Measurements from ENCODE around the gene KDR. TPM values are rescaled to one million over a fixed set of nuclear protein-coding genes. Genes with fewer than 3 reads are reported as not detected.

The KDR gene
- 100 to 1,000 TPM in 1 of 2 donors, 10 to 100 TPM in 1; 43.9 to 132 TPM for total RNA-seq
- 10 to 100 TPM in 1 of 2 donors, 1 to 10 TPM in 1; 8.4 to 21.1 TPM for polyA plus RNA-seq
- long read RNA-seq, donor 1, full-length matches to known transcripts: 7 of 20 reads
- long read RNA-seq, donor 1, partial matches to known transcripts: 13 of 20 reads
- long read RNA-seq, donor 1, other reads (novel, unspliced or antisense): 0 of 20 reads
- long read RNA-seq, donor 2, full-length matches to known transcripts: 1 of 6 reads
- long read RNA-seq, donor 2, partial matches to known transcripts: 5 of 6 reads
- long read RNA-seq, donor 2, other reads (novel, unspliced or antisense): 0 of 6 reads
- long read RNA-seq, donor 3: 0 reads
- long read RNA-seq, donor 4, partial matches to known transcripts: 17 of 17 reads
- long read RNA-seq, donor 4, other reads (novel, unspliced or antisense): 0 of 17 reads
- long read RNA-seq, donor 5, full-length matches to known transcripts: 3 of 29 reads
- long read RNA-seq, donor 5, partial matches to known transcripts: 26 of 29 reads
- long read RNA-seq, donor 5, other reads (novel, unspliced or antisense): 0 of 29 reads

GRCh38 chr4:55125087-55125721 is at the start of gene KDR:
KDR (minus strand) TSS chr4:55125595; CDS start chr4:55125293, 302 bp downstream.
- H3K4me3 ChIP-seq: peak within 1 kb of the TSS; percentile 69
- H3K9ac ChIP-seq (ENCODE audit: insufficient read depth in 1 of 2, low read length in 2 of 2): peak within 1 kb of the TSS in 1 of 2 donors; percentile 16
- H3K9me3 ChIP-seq (ENCODE audit: control insufficient read depth in 4 of 4, insufficient read depth in 3 of 4, low read length in 3 of 4): peaks cover 0 to 3% (median 0%) of the 10 kb centered on the region in 4 donors
- peak within 1 kb of the TSS; percentile 75 to 88 for H3K27ac ChIP-seq (ENCODE audit: low read depth in 1 of 2, low read length in 1 of 2)
- peaks cover 0 to 20% (median 2%) of the 10 kb centered on the region in 5 donors for H3K4me1 ChIP-seq (ENCODE audit: control insufficient read depth in 5 of 5, insufficient read depth in 5 of 5, low read length in 5 of 5)
- no peak for TF ChIP-seq CTCF (IDR thresholded peaks at IDR 0.05; ENCODE audit: control extremely low read depth, extremely low read depth)
- 0 to 2% methylated on average over 48 to 57 of the region's 57 CpGs for WGBS, 2 donors
- no peaks in the 10 kb centered on the region for H3K36me3 ChIP-seq (ENCODE audit: control insufficient read depth in 4 of 4, insufficient read depth in 4 of 4, low read length in 4 of 4)
- ATAC-seq (ENCODE audit: insufficient read depth, low FRiP score): peak; percentile 86
- DNase-seq: peak; percentile 73 to 75 (median 74)
- peaks cover 0 to 30% (median 11%) of the 10 kb centered on the region in 3 donors for H3K27me3 ChIP-seq (ENCODE audit: control insufficient read depth in 3 of 3, insufficient read depth in 3 of 3, low read length in 2 of 3)

DNA sequence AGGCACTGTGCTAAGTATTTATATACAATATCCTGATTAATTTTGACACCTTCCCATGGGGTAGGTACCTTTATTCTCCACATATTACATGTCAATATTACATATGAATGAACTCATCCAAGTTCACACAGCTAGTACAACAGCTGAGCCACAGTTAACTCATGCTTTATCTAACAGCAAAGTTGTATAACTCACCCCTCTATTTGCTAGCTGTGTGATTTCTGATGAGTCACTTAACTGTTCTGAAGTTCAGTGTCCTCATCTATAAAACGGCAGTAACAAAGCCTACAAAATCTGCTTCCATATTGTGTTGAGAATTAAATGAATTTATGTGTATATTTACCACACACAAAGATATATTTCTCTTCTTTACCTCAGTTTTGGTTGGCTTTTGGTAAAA is 48.2 kb upstream of the KDR start:
- ATAC-seq (ENCODE audit: insufficient read depth, low FRiP score) (no peak), DNase-seq (no peak)
- Histone ChIP-seq H3K36me3 (ENCODE audit: control insufficient read depth in 4 of 4, insufficient read depth in 4 of 4, low read length in 4 of 4) (no peaks in the 10 kb centered on the region), H3K9me3 (ENCODE audit: control insufficient read depth in 4 of 4, insufficient read depth in 3 of 4, low read length in 3 of 4) (peaks cover 0 to 2% (median 0%) of the 10 kb centered on the region in 4 donors), H3K27me3 (ENCODE audit: control insufficient read depth in 3 of 3, insufficient read depth in 3 of 3, low read length in 2 of 3) (peaks cover 0 to 2% (median 0%) of the 10 kb centered on the region in 3 donors), H3K27ac (ENCODE audit: low read depth in 1 of 2, low read length in 1 of 2) (peak overlapping the region in 1 of 2 donors; percentile 87), H3K9ac (ENCODE audit: insufficient read depth in 1 of 2, low read length in 2 of 2) (no peak overlapping the region), H3K4me1 (ENCODE audit: control insufficient read depth in 5 of 5, insufficient read depth in 5 of 5, low read length in 5 of 5) (peaks cover 0 to 2% (median 0%) of the 10 kb centered on the region in 5 donors), H3K4me3 (no peak overlapping the region)
- no peak for TF ChIP-seq CTCF (IDR thresholded peaks at IDR 0.05; ENCODE audit: control extremely low read depth, extremely low read depth)
- WGBS, 2 donors: 56 to 66% methylated on average over 1 of the region's 1 CpG

DNA sequence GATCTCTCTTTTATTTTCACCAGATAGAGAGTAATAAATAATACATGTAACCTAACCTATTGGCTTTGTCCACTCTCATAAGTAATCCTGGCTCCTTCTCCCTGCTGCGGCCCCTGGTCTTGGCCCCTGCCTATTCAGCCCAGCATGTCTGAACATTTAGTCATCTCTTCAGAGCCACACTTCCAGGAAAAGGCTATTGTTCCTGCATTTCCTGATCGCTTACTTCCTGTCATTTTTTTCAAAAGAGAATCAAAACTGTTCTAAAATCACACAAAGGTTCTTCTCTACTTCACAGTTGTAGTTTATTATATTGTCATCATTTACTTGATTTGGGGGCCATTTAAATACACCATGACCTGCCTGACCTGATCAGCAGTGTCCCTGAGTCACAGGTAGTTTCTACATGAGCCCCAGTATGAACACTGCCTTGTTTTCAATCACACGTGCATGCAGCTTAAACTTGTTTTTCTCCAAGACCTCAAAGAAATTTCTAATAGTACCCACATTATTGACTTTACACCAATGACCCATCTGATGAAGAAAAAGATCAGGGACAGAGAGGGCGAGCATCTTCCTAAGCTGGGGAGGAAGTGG is 47.4 kb upstream of the KDR start:
- H3K27ac ChIP-seq (ENCODE audit: low read depth in 1 of 2, low read length in 1 of 2): peak overlapping the region; percentile 83 to 87

More for the DNA sequence above, 47.4 kb upstream of the KDR start:
- no peak overlapping the region for H3K4me3 ChIP-seq
- peaks cover 0 to 2% (median 0%) of the 10 kb centered on the region in 3 donors for H3K27me3 ChIP-seq (ENCODE audit: control insufficient read depth in 3 of 3, insufficient read depth in 3 of 3, low read length in 2 of 3)
- peaks cover 0 to 2% (median 0%) of the 10 kb centered on the region in 4 donors for H3K9me3 ChIP-seq (ENCODE audit: control insufficient read depth in 4 of 4, insufficient read depth in 3 of 4, low read length in 3 of 4)
- peaks cover 0 to 2% (median 0%) of the 10 kb centered on the region in 5 donors for H3K4me1 ChIP-seq (ENCODE audit: control insufficient read depth in 5 of 5, insufficient read depth in 5 of 5, low read length in 5 of 5)
- 65 to 75% methylated on average over 4 of the region's 4 CpGs for WGBS, 2 donors
- ATAC-seq (ENCODE audit: insufficient read depth, low FRiP score) (no peak), DNase-seq (peak in 1 of 3 donors; percentile 43)
- no peaks in the 10 kb centered on the region for H3K36me3 ChIP-seq (ENCODE audit: control insufficient read depth in 4 of 4, insufficient read depth in 4 of 4, low read length in 4 of 4)
- TF ChIP-seq CTCF (IDR thresholded peaks at IDR 0.05; ENCODE audit: control extremely low read depth, extremely low read depth): no peak
- H3K9ac ChIP-seq (ENCODE audit: insufficient read depth in 1 of 2, low read length in 2 of 2): no peak overlapping the region
